HG03066 (cell line): ENCODE data around the gene ANXA2R.
"Not testable (repeated sequence)": the region's sequence is repeated elsewhere in the genome, so short reads cannot be mapped to it uniquely, and the experiment has no call there.

Experiments
- ATAC-seq: cut with Tn5 transposase; IDR thresholded peaks from one replicate; pipeline ENCODE4 v1.9.1; 2021; ENCODE audit warnings: low read depth; ENCODE audit not compliant: unreplicated experiment

The ANXA2R gene

GRCh38 chr5:43036856-43037635, 3.1 kb downstream of the ANXA2R start:
- no peak for ATAC-seq

DNA sequence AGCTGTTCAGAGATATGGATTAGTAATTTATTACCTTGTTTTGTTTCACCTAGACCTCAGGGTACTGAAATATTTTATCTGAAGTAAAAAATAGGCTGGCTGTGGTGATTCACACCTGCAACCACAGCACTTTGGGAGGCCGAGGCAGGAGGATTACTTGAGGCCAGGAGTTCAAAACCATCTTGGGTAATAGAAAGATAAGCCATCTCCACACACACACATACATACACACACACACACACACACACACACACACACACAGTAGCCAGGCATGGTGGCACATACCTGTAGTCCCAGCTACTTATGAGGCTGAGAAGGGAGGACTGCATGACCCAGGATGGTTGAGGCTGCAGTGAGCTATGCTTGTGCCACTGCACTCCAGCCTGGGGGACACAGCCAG, 3.7 kb downstream of the ANXA2R start:
- ATAC-seq = no peak

DNA sequence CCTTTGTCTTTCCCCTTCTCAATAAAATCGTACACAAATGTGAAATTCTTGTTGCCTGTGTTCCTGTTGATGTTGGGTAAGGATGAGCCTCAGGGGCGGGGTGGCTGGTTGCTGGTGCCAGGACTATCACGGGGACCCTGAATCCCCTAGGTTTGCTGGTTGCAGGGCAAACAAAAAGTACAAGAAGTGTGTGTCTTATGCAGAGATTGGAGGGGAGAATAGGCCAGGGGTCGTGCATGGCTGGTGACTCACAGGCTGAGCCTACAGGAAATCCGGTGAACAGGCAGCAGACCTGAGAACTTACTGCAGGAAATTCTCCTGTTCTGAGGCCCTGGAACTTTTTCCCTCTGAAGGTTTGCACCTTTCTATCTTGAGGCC, 5.5 kb downstream of the ANXA2R start:
- no peak for ATAC-seq

DNA sequence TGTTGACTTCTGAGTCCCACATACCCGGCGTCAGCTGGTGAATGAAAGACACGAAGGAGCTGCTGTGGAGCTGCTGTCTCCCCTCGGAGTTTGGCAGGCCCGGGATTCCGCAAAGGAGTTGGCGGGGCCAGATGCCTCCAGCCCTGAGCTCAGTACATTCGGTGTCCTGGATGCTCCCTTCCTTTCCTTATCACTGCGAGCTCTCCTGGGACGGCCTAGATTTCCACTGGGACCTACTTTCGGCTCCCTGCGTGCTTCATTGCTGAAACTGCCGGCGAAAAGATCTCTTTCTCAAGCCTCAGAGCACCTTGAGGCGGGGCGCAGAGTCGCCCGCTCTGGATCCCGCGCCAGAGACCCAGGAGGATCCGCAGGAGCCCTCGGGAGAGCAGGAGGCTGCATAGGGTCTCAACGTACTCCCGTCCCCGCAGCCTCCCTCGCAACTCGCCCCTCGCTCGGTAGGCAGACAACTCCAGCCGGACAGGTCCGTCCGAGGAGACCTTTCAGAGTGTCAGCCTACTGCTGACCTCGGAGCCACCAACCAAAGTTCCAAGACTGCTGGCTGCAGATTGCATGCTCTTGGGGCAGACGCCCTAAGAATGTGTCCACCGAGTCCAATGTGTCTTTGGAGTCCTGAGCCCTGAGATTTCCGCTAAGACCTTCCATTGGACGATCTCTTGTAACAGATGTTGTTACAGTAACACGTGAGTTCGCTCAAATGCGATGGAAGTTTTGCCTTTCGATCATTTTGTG, 6.1 kb downstream of the ANXA2R start:
- no peak for ATAC-seq

DNA sequence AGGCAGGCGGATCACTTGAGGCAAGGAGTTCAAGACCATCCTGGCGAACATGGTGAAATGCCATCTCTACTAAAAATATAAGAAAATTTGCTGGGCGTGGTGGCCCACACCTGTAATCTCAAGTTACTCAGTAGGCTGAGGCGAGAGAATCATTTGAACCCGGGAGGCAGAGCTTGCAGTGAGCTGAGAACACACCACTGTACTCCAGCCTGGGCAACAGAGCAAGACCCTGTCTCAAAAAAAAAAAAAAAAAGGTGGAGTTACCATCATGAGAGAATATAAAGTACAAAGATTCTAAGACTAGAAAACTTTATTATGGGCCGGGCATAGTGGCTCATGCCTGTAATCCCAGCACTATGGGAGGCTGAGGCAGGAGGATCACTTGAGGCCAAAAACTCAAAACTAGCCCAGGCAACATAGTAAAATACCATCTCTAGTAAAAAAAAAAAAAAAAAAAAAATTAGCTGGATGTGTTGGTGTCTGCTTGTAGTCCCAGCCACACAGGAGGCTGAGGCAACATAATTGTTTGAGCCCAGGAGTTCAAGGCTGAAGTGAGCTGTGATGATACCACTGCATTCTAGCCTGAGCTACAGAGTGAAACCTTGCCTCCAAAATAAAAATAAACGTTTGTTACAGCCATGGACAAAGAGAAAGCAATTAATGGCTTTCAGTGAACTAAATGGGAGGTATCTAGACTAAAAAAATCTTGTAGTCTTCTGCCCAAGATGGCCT, 12.9 kb downstream of the ANXA2R start:
- no peak for ATAC-seq

DNA sequence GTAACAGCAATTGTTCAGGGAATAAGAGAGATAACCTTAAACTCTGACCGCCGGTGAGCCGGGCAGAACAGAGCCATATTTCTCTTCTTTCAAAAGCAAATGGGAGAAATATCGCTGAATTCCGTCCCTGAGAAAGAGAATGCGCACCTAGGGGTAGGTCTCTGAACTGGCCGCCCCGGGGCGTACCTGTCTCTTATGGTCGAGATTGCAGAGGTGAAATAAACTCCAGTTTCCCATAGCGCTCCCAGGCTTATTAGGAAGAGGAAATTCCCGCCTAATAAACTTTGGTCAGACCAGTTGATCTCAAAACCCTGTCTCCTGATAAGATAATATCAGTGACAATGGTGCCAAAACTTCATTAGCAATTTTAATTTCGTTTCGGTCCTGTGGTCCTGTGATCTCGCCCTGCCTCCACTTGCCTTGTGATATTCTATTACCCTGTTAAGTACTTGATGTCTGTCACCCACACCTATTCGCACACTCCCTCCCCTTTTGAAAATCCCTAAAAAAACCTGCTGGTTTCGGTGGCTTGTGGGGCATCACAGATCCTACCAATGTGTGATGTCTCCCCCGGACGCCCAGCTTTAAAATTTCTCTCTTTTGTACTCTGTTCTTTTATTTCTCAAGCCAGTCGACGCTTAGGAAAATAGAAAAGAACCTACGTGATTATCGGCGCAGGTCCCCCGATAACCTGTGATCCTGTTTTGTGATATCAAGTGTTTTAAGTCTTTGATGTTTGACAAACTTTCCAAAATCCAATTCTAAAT, 14.8 kb downstream of the ANXA2R start:
- not testable (repeated sequence) for ATAC-seq

GRCh38 chr5:43024217-43024616, 15.9 kb downstream of the ANXA2R start:
- ATAC-seq = no peak

- no peak for ATAC-seq
Observed at GRCh38 chr5:43021151-43021550, 19.0 kb downstream of the ANXA2R start.

DNA sequence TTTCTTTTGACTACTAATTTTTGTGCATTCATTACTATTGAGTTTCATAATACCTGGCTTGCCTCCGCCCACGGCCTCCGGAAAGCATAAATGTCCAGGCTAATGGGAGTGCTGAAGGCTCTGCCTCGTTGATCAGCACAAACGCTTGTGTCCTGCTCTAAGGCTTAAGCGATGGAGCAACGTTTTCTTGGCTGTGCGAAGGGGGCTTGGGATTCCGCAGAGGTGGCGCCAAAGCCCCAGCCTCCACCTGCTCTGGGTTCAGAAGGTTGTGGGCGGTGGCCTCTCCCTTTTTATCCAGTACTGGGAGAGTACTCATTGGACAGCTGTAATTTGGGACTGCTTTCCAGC, 19.7 kb downstream of the ANXA2R start:
- ATAC-seq = peak; percentile 7

- peak; percentile 60 for ATAC-seq
Observed at GRCh38 chr5:43019614-43020398, 20.3 kb downstream of the ANXA2R start.

DNA sequence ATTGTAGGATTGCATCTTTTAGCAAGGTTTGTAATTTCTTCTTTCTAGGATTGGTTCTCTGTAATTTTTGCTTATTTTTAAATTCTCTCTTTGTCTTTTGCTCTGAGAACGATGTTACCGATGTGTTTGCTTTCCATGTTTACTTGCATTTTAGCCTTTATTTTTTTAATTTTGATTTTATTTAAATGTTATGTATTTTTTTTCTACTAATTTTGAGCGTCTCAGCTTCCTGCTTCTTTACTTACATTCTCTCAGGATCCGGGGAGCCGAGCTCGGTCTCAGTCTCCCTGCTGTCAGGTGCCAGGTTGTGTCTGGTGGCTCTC, 20.9 kb downstream of the ANXA2R start:
- no peak for ATAC-seq

GRCh38 chr5:43017428-43017815, 22.7 kb downstream of the ANXA2R start:
- ATAC-seq = peak; percentile 20

DNA sequence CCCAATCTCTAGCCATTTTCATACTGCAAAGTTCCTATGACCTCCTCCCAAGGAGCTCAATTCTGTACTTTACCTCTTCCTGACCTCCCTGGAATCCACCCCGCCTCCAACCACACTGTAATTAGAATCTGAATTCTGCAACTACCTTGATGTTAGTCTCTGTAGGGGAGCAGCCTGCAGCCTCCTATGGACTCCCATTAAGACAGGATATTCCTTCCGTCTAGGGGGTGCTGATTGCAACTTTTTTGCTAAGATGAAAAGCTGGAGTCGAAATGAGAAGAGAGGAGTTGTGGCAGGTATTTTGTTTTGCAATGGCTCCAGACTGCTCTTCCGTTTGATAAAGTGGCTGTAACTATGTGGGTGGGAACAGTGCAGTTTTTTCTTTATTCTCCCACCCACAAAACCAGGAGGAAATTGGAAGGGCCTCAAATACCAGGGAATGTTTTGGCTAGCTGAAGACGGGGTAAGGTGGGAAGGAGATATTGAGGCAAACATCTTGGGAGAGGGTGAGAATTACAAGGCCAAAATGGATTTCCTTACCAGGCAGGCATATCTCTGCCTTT, 23.8 kb downstream of the ANXA2R start:
- no peak for ATAC-seq

GRCh38 chr5:43014522-43014921, 25.6 kb downstream of the ANXA2R start:
- ATAC-seq = no peak

GRCh38 chr5:43010935-43011315, 29.2 kb downstream of the ANXA2R start:
- no peak for ATAC-seq

GRCh38 chr5:43008363-43009153, 31.6 kb downstream of the ANXA2R start:
- peak; percentile 45 for ATAC-seq

- peak; percentile 48 for ATAC-seq
Observed at GRCh38 chr5:43007911-43008362, 32.2 kb downstream of the ANXA2R start.

GRCh38 chr5:43007246-43007910, 32.7 kb downstream of the ANXA2R start:
- ATAC-seq = peak; percentile 22
